ENCODE data around the gene ZNF648.

GRCh38 chr1:182004601-182005000 is 56.9 kb downstream of the ZNF648 start:
- TF ChIP-seq, protein P1, sequence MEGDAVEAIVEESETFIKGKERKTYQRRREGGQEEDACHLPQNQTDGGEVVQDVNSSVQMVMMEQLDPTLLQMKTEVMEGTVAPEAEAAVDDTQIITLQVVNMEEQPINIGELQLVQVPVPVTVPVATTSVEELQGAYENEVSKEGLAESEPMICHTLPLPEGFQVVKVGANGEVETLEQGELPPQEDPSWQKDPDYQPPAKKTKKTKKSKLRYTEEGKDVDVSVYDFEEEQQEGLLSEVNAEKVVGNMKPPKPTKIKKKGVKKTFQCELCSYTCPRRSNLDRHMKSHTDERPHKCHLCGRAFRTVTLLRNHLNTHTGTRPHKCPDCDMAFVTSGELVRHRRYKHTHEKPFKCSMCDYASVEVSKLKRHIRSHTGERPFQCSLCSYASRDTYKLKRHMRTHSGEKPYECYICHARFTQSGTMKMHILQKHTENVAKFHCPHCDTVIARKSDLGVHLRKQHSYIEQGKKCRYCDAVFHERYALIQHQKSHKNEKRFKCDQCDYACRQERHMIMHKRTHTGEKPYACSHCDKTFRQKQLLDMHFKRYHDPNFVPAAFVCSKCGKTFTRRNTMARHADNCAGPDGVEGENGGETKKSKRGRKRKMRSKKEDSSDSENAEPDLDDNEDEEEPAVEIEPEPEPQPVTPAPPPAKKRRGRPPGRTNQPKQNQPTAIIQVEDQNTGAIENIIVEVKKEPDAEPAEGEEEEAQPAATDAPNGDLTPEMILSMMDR (IDR thresholded peaks at IDR 0.05; ENCODE audit: low read depth, low read length), result no peak
- TF ChIP-seq POLR2A (IDR thresholded peaks at IDR 0.05; ENCODE audit: extremely low read depth, insufficient read length) (no peak), MYC (IDR thresholded peaks at IDR 0.05; ENCODE audit: low read depth, low read length) (no peak)

Measured in NB4 (cell line).